H1 (cell line): ENCODE results near the gene PLCB3. TPM values are rescaled to one million over a fixed set of nuclear protein-coding genes. Genes with fewer than 3 reads are reported as not detected.

Experiments
- ASH2L ChIP-seq: fragments of 200-600, 300-600 bp; sonication (generic); IDR thresholded peaks from one replicate; pipeline ENCODE4 v1.7.1; 2017; ENCODE audit warnings: low read length
- CBX8 ChIP-seq: fragments of 300-800, 300-1000 bp; sonication (generic); IDR thresholded peaks from 2 replicates; pipeline ENCODE4 v1.7.1; 2016; ENCODE audit warnings: low read depth, low read length, borderline replicate concordance
- CHD1 ChIP-seq: IDR thresholded peaks from 2 replicates; pipeline ENCODE4 v1.6.1; 2012; ENCODE audit warnings: low read depth, low read length, improper control_type of control experiment
- MAX ChIP-seq: IDR thresholded peaks from 2 replicates; pipeline ENCODE4 v1.6.1; 2012; ENCODE audit warnings: inconsistent platforms
- SIRT6 ChIP-seq: IDR thresholded peaks from one replicate; pipeline ENCODE4 v1.7.1; 2012; ENCODE audit warnings: low read length, inconsistent platforms
- SP1 ChIP-seq: IDR thresholded peaks from 2 replicates; pipeline ENCODE4 v1.6.1; 2011; ENCODE audit warnings: low read depth, low read length
- SP2 ChIP-seq: IDR thresholded peaks from 2 replicates; pipeline ENCODE4 v1.6.1; 2012; ENCODE audit warnings: mild to moderate bottlenecking, low read length, inconsistent platforms
- TCF12 ChIP-seq: IDR thresholded peaks from 2 replicates; pipeline ENCODE4 v1.6.1; 2011; ENCODE audit warnings: low read depth, mild to moderate bottlenecking, low read length
- polyA plus RNA-seq, 7 experiments: library from polyadenylated mRNA; depleted of rRNA in 3 of 7; stranded (reverse) in 5 of 7; unstranded in 2 of 7; fragments of >200 nt in 5 of 7; fragments of 200-250 nt in 2 of 7; gene quantifications; 1 replicate in 5 of 7; 2 replicates in 1 of 7; 4 replicates in 1 of 7; pipeline versions ENCODE4 v1.2.1 to v1.2.3, GENCODE V29; 2011 to 2013; ENCODE audit warnings: missing spikeins in 2 of 7, mixed read lengths in 2 of 7
- total RNA-seq: library from RNA; stranded (reverse); fragmentation: NEBNext Ultra II Directional; extraction: Animal tissue kit (Norgen Biotek cat#: 25700); gene quantifications from 2 replicates; pipeline ENCODE4 v1.2.1, GENCODE V29; 2021

The PLCB3 gene
- total and polyA plus RNA-seq, 2 of the 8 experiments (the other 6 are each of a cell fraction or from before 2014, with no cell fraction given), result 47.2 to 104 TPM

DNA sequence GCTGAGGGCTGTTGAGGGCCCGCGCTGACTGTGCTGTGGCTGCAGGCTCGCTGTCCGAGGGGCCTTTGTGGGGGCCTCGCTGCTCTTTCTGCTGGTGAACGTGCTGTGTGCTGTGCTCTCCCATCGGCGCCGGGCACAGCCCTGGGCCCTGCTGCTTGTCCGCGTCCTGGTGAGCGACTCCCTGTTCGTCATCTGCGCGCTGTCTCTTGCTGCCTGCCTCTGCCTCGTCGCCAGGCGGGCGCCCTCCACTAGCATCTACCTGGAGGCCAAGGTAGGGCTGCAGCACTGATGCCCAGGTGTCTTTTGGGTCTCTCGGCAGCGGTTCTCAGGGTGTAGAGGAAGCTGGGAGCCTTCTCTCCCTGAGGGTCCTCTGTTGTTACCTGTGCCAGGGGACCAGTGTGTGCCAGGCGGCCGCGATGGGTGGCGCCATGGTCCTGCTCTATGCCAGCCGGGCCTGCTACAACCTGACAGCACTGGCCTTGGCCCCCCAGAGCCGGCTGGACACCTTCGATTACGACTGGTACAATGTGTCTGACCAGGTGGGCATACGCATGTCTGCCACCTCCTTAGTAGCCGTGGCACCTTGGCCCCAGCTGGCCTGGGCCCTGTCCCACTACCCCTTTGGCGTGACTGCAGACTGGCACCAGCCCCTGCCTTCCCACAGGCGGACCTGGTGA is 36.5 kb downstream of the PLCB3 start (continued):
- TF ChIP-seq SP2 (no peak), MAX (no peak), CBX8 (no peak), TCF12 (no peak), SIRT6 (no peak), ASH2L (no peak), SP1 (no peak), CHD1 (no peak)
